Activated CD4-positive, CD25-positive, alpha-beta regulatory T cell treated with anti-CD3 and anti-CD28 coated beads, Interleukin-2, amount 50 U/mL, for 72 hours (primary cell): Measurements from ENCODE around the gene ADRA2B.
A peak's percentile ranks its signal among the peaks of the same experiment; 100 is the strongest.
"Not testable (repeated sequence)": the region's sequence is repeated elsewhere in the genome, so short reads cannot be mapped to it uniquely, and the experiment has no call there.

ENCODE experiments used
- DNase-seq: peaks from one replicate; pipeline ENCODE4 v3.0.0; 2021

The ADRA2B gene

DNA sequence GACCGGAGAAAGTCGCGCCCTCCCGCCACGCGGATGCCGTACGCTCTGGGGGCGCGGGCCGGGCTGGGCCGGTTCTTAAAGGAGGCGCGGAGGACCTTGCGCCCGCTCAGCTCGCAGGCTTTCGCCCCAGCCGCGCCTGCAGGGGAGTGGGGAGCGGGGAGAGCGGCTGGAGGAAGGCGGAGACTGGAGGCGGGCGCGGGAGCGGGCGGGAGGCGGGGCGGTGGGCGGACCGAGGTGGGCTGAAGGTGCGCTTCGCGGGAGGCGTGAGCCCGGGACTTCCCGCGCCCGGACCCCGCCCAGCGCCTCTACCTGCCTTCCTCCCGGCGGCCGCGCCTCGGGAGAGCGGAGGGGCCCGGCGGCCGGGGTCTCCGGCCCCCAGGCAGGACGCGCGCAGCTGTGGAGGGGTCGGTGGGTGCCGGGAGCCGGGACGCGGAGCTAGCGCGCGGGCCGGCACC lies at the start of gene ADRA2B:
Gene ADRA2B (minus strand): TSS at position 148 of the 455 bp plus-strand sequence. CDS start 422 bp downstream, outside the sequence.
- peak; percentile 64 for DNase-seq

DNA sequence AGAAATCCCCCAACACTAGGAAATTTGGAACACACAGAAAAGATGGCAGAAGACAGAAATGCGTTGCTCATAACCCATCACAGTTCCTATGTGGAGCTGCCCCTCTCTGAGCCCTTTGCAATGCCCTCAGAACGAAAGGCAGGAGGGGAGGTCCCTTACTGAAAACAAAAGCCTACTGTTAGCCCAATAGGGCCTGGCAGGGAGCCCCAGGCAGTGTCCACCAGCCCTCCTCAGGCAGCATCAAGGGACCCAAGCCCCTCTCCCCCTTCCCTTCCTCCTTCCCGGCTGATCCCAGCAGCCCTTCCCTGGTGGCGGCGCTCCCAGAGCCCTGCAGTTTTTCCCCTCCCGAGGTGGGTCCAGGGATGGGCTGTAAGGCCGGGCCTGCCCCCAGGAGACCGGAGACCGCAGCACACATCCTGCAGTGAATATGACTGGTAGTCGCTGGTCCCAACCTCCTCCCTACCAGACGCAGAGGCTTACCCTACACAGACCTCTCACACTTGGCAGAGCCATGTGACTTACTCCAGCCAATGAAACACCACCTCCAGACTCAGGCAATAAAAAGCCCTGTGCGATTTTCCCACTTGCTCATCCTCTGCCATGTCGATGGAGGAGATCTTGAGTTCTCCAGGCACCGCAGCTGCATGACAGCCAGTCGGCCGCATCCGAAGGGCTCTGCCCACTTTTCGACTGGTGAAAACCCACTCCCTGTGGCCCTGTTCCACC lies 48.3 kb upstream of the ADRA2B start:
- DNase-seq = peak; percentile 74

DNA sequence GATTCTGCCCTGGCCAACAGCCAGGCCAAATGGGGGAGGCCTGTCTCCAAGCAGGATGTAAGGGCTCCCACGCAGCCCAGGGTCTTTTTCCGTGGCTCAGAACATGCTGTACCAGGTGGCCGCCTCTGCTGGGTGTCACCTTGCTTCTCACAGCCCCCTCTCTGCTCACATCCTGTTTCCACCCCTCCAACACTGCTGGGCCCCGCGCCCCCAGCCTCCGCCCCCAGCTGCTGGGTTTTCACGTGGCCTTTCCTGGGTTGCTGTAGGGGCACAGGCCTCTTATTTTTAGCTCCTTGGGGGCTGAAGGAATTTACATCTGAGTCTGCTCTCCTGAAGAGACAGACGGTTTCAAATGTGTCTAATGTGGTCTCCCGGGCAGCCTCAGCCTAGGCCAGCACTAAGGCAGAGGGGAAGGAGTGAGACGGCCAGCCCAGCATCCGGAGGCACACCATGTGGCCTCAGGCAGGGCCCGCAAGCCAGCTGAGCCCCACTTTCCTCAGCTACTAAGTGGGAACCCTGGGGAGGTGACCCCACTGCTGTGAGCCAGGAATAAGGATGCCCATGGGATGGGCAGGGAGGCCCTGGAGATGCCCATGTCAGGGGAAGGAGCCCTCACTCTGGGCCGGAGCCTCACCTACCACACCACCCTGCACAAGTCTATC lies 47.5 kb upstream of the ADRA2B start:
- DNase-seq = peak; percentile 62

DNA sequence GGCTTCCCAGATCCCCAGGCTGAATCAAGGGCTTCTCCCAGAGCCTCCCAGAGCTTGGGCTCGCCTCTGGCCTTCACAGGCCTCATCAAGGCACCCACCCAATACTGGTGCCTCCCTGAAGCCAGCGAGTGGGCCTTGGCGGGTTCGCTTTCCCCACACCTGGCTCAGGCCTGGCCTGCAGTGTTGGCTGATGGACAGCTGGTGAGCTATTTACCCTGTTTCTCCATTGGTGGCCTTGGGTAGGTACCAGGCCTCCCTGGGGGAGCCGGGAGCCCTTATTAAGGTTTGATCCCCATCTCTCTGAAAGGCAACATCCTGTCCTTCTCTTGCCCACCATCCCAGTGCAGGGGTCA lies 47.0 kb upstream of the ADRA2B start:
- DNase-seq = no peak

DNA sequence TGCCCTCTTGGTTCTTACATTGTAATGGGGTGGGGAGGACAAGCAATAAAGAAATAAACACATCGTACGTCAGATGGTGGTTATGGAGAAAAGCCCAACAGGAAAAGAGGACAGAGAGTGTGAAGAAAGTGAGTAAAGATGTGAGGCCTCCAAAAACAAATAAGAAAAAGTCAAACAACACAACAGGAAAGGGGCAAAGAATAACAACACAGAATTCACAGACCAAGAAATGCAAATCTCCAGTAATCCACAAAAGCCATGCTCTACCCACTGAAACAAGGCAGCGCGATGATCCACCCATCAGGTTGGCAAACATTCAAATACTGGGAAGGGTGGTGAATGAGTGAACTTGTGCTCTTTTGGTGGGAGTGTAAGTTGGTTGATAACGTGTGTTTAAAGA lies 45.5 kb upstream of the ADRA2B start:
- no peak for DNase-seq

DNA sequence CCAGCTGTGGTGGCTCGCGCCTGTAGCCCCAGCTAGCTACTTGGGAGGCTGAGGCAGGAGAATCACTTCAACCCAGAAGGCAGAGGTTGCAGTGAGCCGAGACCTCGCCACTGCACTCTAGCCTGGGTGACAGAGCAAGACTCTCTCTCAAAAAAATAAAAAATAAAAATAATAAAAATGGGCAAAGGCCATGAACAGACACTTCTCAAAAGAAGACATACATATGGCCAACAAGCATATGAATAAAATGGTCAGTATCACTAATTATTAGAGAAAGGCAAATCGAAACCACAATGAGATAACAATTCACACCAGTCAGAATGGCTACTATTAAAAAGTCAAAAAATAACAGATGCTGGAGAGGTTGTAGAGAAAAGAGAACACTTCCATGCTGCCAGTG lies 44.0 kb upstream of the ADRA2B start:
- DNase-seq = not testable (repeated sequence)

DNA sequence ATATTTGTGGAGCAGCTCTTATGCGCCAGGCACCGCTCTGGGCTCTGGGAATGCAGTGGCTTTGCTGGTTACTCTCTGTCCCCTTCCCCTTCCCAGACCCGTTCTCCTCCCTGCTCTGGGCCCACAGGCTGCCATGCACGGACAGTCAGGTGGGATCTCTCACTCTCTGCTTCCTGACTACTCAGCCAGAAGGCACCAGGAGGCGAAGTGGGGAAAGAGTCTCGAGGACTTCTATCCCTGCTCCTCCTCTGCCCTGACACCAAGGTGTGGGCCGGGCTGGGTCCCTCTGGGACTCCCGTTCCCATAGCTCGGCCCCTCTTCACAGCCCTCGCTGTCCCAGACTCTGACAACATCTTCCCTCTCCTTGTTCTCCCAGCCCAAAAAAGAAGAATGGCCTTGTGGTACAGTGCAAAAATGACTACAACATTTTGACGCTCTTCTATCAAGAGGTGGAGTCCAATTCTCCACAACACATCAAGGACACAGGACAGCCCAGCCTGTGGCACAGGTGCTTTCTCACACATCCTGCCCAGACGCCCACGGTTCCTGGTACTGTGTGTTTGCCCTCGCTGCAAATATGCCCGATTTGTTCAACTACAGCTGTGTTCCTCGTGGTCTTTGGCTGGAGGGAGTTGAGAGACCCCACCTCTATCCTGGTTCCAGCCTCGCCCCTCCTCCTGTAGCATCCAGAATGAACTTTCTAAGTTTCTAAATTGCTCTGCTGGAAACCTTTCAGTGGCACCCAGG lies 42.9 kb upstream of the ADRA2B start:
- no peak for DNase-seq

DNA sequence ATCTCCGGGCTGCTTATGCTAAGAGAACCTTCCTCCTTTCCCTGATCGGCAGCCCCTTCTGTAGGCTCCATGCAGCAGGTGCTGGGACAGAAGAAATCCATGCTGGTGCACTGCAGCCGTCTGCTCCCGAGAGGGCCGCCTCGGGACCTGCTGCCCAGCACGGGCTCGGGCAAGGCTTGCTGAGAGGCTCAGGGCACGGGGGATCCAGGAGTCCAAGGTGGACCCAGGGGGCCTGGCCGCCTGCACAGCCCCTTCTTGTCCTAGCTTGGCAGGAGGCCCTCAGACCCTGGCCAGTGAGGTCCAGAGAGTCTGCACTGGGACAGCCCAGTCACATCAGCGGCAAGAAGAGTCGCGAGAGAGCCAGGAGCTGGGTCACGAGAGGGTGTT lies 42.2 kb upstream of the ADRA2B start:
- DNase-seq = no peak

DNA sequence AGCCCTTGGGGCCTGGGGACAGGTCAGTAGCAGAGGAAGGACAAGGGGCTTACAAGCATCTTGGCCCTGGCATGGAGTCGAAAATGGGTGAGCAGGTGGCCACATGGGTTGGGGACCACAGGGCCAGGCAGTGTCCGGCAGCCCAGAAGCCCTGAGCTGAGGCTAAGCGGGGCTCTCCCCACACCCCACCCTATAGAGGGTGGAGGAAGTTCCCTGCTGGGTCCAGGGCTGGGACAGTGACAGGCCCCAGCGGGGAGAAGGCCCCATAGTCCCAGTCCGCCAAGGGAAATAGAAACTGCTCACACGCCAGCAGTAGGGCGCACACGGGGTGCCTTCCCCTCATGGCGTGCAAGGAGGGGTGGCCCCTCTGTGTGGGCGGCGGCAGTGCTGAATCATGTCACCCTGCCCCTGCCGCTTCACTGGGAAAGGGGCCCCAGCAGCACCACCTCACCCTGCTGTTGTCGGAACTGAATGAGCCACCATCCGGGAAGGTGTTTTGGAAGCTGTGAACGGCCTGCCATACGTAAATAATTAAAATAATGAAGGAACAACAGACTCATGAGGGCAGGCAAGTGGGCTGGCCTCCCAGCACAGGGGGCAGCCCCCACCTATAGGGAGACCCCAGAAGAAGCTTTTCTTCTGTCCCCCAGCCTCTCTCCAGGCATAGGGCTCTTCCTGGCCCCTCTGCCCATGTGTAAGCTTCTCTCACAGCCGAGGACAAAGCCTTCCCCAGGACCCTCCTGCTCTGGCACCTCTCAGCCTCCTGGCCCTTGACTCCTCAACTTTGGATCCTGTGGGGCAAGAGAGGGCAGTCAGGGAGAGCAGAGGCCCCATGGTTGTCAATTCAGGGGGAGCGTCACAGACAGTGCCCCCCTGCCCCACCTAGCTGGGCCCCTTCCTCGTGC lies 41.5 kb upstream of the ADRA2B start:
- peak; percentile 88 for DNase-seq

DNA sequence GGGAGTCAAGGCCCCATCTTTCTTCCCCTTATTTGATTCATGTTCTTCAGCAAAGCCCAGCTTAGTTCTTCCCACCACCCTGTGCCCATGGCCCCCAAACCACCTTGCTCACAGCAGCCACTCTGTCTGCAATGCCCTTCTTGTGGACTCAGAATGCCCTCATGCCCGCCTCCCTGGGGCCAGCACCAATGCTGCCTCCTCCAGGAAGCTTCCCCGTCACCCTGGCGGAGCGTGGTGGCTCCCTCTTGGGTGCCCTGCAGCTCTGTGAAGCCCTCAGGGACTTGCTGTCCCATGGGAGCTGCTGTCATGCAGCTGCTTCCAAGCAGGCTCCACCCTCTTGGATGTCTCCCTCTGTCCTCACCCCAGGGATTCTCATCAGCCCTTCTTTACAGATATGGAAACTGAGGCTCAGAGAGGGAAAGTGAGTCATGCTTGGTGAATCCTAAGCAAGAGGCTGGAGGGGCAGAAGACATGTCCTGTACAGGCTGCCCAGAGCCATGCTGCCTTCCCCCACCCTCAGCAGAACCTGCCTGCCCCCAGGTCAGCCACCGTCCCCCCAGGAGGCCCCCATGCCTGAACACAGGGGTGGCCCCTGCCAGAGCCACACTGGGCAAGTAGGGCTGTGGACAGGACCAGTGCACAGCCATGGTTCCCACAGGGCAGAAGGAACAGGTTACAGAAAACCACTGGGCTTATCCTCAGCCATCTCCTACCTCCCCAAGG lies 40.7 kb upstream of the ADRA2B start:
- DNase-seq = no peak

DNA sequence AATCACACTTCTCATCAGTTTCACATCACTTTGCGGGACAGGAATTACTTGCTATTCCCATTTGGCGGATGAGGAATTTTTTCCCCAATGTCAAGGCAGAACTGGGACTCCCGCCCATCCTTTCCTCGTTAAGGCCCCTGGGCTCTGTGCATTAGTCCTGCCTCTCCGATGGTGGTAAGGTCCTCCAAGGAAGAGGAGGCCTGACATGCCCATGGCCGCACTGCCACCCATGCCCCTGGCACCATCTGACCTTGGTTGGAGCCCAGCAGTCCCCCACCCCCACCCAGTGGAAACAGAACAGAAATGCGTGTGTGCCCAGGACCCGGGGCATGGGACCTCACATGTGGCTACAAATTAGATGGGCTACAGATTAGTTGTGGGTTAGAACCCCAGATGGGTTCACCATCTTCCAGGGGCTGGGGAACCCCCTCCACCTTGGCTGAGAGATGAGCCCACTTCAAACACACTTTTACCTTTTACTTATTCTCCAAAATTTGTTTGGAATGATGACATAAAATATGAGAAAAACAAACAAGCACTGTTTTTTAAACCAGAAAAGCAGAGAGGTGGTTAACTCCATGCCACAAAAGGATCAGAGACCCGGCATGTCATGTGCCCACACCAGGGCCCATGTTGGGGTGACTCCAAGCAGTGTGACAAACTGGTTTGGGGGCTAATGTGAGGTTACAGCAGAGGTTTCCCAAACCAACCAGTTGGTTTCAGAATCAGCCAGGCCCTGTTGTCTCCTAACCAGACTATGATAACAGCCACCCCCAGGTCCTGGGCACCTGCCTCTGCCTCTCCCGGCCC lies 39.8 kb upstream of the ADRA2B start:
- DNase-seq = peak; percentile 53

DNA sequence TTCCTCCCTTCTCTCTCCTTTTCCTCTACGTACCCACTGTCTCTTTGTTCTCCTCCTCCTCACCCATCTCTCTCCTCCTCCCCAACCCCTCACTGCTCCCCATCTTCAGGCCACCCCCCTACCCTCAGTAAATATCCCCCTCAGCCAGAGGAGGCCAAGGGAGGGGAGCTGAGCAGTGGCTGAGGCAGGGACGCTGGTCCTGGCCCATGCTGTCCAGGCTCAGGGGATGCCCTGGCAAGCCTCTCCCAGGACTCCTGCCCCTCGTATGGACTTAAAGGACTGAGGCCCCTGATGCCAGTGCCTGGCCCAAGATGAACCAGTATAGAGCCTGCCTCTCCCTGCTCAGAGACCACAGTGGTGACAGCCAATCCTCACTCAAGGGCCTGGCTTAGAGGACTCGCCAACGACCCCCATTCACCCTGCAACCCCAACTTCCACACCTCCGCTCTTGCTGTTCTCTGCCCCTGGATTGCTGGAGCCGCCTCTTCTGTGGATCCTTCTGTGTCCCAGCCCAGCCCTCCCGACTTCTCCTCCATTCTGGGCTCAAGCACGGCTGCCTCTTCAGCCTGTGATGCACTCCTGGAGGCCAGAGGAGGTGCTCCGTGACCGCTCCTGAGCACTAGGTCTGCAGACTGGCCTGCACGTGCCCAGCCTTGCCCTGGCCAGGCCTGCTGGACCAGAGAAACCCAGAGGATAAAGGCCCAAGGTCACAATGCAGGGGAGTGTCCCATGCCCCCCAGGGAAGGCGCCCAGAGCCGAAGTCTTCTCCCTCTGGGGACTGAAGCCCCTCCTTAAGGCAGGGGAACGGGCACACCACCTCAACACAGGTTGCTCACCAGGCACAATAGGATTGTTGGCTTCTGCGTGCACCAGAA lies 38.4 kb upstream of the ADRA2B start:
- DNase-seq = no peak

DNA sequence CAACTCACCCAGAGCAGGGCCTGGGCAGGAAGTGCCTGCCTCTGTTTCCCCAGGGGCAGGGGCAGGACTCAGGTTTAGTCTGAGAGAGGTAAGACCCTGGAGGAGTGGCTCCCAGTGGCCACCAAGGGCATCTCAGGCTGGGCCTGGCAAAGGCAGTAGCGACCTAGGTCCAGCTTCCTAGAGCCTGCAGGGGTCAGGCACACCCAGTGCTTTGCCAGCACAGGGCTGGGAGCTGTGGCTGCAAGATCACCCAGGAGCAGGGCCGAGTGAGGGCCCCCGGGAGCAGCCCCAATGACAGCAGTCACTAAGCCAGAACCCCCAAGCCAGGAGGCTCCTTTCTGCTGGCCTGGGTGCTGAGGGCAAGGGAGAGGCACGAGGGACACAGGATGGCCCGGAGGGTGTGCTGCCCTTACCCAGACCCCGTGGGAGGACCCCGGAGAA lies 37.6 kb upstream of the ADRA2B start:
- no peak for DNase-seq

DNA sequence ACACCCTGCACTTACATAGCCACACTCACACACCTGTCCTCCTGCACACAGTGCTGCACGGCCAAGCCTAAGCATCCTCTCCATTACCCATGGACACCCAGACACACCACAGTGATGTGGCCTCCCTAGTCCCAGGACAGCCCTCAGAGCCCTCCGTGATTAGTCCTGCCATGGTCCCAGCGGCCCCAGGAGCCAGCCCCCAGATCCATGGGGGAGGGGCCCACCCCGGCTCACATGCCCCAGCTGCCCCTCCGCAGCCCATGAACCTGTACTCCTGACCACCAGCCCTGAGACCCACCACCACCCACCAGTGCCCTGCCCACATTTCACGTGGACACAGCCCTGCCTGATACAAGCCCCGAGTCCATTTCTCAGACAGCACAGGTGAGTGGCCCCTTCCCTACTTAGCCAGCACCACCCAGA lies 36.9 kb upstream of the ADRA2B start:
- no peak for DNase-seq

DNA sequence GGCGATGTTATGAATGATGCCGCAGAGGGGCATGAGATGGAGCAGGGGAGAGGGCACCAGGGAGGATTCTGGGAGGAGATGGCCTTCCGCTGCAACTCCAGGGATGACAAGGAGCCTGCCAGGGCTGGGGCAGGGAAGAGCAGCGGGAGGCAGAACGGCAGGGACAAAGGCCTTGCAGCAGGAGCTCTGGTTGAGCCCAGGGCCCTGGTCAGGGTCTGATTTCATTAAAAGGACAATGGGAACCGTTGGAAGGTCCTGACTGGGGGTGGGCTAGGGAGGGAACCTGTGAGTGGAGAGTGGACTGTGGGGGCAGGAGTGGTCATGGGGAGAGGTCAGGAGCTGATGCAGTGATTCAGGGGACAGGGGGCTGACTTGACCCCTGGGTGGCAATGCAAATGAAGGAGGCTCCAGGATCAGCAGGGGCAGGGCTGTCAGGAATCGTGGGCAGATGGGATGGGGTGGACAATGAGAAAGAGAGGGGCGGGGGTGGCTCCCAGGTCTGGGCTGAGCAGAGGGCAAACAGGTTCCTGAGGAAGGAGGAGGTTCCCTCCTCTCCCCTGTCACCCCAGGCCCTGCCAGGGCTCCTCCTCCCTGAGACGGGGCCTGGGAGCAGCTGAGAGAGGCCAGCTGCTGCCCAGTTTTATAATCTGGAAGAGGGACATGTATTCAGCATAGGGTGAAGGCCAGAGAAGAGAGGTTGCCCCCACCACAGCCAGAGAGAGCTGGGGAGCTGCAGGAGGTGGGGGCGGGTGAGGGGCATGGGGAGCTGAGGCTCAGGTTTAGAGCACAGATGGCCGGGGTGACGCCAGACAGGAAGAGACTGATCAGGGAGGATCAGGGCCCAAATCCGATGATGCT lies 36.2 kb upstream of the ADRA2B start:
- no peak for DNase-seq

DNA sequence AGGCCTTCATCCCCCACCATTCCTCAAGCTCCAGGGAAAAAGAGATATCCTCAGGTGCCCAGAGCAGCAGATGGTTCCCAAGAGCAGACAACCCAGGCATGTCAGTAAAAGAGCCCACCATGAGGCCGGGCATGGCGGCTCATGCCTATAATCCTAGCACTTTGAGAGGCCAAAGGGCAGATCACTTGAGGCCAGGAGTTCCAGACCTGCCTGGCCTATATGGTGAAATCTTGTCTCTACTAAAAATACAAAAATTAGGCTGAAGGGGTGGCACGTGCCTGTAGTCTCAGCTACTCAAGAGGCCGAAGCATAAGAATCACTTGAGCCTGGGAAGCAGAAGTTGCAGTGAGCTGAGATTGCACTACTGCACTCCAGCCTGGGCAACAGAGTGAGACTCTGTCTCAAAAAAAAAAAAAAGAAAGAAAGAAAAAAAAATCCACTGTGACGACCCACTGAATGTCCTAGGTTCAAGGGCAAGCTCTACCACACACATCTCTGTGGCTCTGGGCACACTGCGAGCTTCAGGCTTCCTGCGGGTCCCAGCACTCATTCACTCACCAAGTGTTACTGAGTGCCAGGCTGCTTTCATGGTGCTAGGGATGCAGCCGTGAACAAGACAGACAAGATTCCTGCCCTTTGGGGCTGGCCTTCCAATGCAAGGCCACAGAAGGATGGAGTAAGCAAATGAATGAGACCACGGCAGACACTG lies 35.4 kb upstream of the ADRA2B start:
- DNase-seq = no peak

DNA sequence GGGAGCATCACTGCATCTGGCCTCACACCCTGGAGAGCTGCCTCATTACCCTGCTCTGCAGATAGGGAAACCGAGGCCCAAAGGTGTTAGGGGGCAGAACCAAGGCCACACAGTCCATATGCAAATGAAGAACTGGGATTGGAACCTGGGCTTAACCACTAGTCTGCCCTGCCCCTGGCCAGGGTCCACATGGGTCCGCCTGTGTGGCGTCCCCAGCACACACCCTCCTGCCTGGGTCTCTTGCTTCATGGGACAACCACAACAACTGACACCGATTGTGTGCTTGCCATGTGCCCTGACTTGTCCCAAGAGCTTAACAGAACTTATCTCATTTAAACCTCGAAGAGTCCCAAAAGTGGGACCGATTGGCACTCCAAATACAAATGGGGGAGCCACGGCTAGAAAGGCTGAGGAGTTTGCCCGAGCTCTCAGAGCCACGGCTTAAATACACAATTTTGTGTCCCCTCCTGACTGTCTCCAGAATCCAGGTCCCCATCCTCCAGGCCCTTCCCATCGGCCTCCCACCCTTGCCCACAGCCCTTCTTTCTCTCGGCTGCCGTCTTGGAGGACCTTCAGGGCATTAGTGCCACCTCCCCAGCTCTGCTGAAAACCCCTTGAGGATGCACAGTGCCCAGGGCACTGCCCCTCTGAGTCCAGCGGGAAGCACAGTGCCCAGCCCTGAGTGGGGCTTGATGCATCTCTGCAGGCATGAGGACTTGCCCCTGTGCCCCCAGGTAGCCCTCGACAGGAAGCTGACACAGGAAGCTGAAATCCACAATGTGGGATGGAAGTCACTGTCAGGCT lies 34.6 kb upstream of the ADRA2B start:
- no peak for DNase-seq
